ENCODE results near the gene SLC25A53. TPM values are rescaled to one million over a fixed set of nuclear protein-coding genes. Genes with fewer than 3 reads are reported as not detected.

The SLC25A53 gene
- total and polyA plus RNA-seq, 2 of the 4 experiments (the other 2 are of a cell fraction): 3.7 to 5.9 TPM

- in situ Hi-C loops (cut with MboI; ENCODE audit: low sequenced_read_pairs): no loop called here
- no peaks in the 10 kb centered on the region for H3K4me1 ChIP-seq (ENCODE audit: control insufficient read depth, insufficient read depth, low read length)
- 83% methylated on average over 2 of the region's 4 CpGs; no CpG with 5 or more reads in 1 of the 2 experiments for WGBS, 2 experiments (ENCODE audit: extremely low coverage in 2 of 2, insufficient read length in 1 of 2)
- ChIA-PET CTCF (no interaction called here), POLR2A (ENCODE audit: unreplicated experiment) (no interaction called here)
- H3K23ac ChIP-seq (ENCODE audit: low read depth, low read length): no peak overlapping the region
- H4K91ac ChIP-seq (ENCODE audit: insufficient read depth, low read depth, low read length): no peak overlapping the region
- H2BK20ac ChIP-seq (ENCODE audit: low read depth, low read length): no peak overlapping the region
- peaks cover 10% of the 10 kb centered on the region for H3K36me3 ChIP-seq (ENCODE audit: control insufficient read depth, insufficient read depth, low read length)
- dilution Hi-C loops (cut with HindIII; ENCODE audit: low sequenced_read_pairs, unreplicated experiment): no loop called here
- ATAC-seq (ENCODE audit: low read depth) (no peak), DNase-seq (no peak)
- H2AK9ac ChIP-seq (replicated peaks; ENCODE audit: low read depth, low read length, poor library complexity): no peak overlapping the region
- no peak overlapping the region for H3K4ac ChIP-seq (ENCODE audit: low read depth, low read length)
- no peak overlapping the region for H3K4me3 ChIP-seq (ENCODE audit: insufficient read depth, low read depth, low read length)
- no peaks in the 10 kb centered on the region; the same call in 1 of the 2 replicates for H3K9me3 ChIP-seq (ENCODE audit: control insufficient read depth, insufficient read depth, low read length)
- no peak overlapping the region for H3K18ac ChIP-seq (ENCODE audit: low read depth, low read length)
- H2AFZ ChIP-seq (replicated peaks; ENCODE audit: low read length, poor library complexity): no peak overlapping the region
- no peak overlapping the region for H3K4me2 ChIP-seq (ENCODE audit: low read depth, low read length)
- H3K9ac ChIP-seq (ENCODE audit: low read depth, low read length): no peak overlapping the region
- H2BK5ac ChIP-seq (ENCODE audit: low read depth, low read length, poor library complexity, severe bottlenecking): no peak overlapping the region
- BruUV-seq (replicated peaks): no TSS peak
- intact Hi-C loops (cut with micrococcal nuclease): no loop called here
- H4K8ac ChIP-seq (ENCODE audit: low read depth in 2 of 2, low read length in 2 of 2): no peak overlapping the region
- no peak overlapping the region for H3K27ac ChIP-seq (ENCODE audit: insufficient read depth, low read length)
- TF ChIP-seq CEBPB (IDR thresholded peaks at IDR 0.05; ENCODE audit: low read depth, low read length): no peak
- no peak for TF ChIP-seq CTCF (conservative IDR thresholded peaks at IDR 0.05; ENCODE audit: low read depth, low read length)
- H2BK15ac ChIP-seq (ENCODE audit: low read depth, low read length): no peak overlapping the region
- H2BK120ac ChIP-seq (ENCODE audit: low read depth, low read length): no peak overlapping the region
- H3K9me1 ChIP-seq (ENCODE audit: insufficient read depth, low read length): no peaks in the 10 kb centered on the region
- no peak overlapping the region for H3K14ac ChIP-seq (replicated peaks; ENCODE audit: low read depth, low read length)
- H4K5ac ChIP-seq (ENCODE audit: low read depth, low read length): no peak overlapping the region
- no peak overlapping the region for H3K56ac ChIP-seq (ENCODE audit: extremely low read depth, insufficient read depth, low read length)
- H2AK5ac ChIP-seq (ENCODE audit: low read depth, low read length): no peak overlapping the region
- no peaks in the 10 kb centered on the region; the same call in 1 of the 2 replicates for H3K27me3 ChIP-seq (ENCODE audit: control insufficient read depth, insufficient read depth, low read length)
- peaks cover 6% of the 10 kb centered on the region; the same call in 1 of the 2 replicates for H4K20me1 ChIP-seq (ENCODE audit: insufficient read depth, low read length)
- no peaks in the 10 kb centered on the region for H3K79me1 ChIP-seq (ENCODE audit: low read depth in 1 of 2, low read length in 2 of 2)
Measured at GRCh38 chrX:104183685-104184084, 26.9 kb upstream of the SLC25A53 start.

All from IMR-90 (cell line).